ENCODE results near the gene ZFC3H1. TPM values are rescaled to one million over a fixed set of nuclear protein-coding genes. Genes with fewer than 3 reads are reported as not detected.
A peak's percentile ranks its signal among the peaks of the same experiment; 100 is the strongest.

Gene ZFC3H1
- total and polyA plus RNA-seq, 9 of the 15 experiments (the other 6 are each of a cell fraction or from before 2014, with no cell fraction given), result 14.8 to 80.5 (median 22.1) TPM

GRCh38 chr12:71671816-71672215 is 8.2 kb upstream of the ZFC3H1 start (continued):
- TF ChIP-seq RFX7 (CRISPR knock-in tag; IDR thresholded peaks at IDR 0.05) (no peak), LEF1 (IDR thresholded peaks at IDR 0.05) (0 out of 2 replicates have a peak, but pooled peaks have one; percentile 14), EHMT2 (IDR thresholded peaks at IDR 0.05) (no peak), ZNF197 (CRISPR knock-in tag; IDR thresholded peaks at IDR 0.05; ENCODE audit: low read depth) (no peak), ZNF561 (CRISPR knock-in tag; conservative IDR thresholded peaks at IDR 0.05) (no peak), HEY1 (CRISPR knock-in tag; IDR thresholded peaks at IDR 0.05; ENCODE audit: borderline replicate concordance) (no peak), SRSF7 (optimal IDR thresholded peaks at IDR 0.05; ENCODE audit: low read depth, low read length) (no peak), ZNF778 (CRISPR knock-in tag; IDR thresholded peaks at IDR 0.05) (no peak), ZNF77 (CRISPR knock-in tag; IDR thresholded peaks at IDR 0.05) (no peak), EP400 (IDR thresholded peaks at IDR 0.05) (no peak), CXXC5 (CRISPR knock-in tag; IDR thresholded peaks at IDR 0.05) (no peak), ZNF764 (CRISPR knock-in tag; IDR thresholded peaks at IDR 0.05; ENCODE audit: low read depth) (no peak), ELK1 (CRISPR knock-in tag; IDR thresholded peaks at IDR 0.05) (no peak), HNRNPUL1 (IDR thresholded peaks at IDR 0.05; ENCODE audit: low read length) (no peak), ZC3H8 (IDR thresholded peaks at IDR 0.05) (no peak), ZKSCAN1 (IDR thresholded peaks at IDR 0.05; ENCODE audit: low read depth, low read length) (no peak), ETV1 (tag; conservative IDR thresholded peaks at IDR 0.05; ENCODE audit: low read depth) (no peak), STAT5B (CRISPR knock-in tag; IDR thresholded peaks at IDR 0.05) (no peak)
- TF ChIP-seq, protein P1, sequence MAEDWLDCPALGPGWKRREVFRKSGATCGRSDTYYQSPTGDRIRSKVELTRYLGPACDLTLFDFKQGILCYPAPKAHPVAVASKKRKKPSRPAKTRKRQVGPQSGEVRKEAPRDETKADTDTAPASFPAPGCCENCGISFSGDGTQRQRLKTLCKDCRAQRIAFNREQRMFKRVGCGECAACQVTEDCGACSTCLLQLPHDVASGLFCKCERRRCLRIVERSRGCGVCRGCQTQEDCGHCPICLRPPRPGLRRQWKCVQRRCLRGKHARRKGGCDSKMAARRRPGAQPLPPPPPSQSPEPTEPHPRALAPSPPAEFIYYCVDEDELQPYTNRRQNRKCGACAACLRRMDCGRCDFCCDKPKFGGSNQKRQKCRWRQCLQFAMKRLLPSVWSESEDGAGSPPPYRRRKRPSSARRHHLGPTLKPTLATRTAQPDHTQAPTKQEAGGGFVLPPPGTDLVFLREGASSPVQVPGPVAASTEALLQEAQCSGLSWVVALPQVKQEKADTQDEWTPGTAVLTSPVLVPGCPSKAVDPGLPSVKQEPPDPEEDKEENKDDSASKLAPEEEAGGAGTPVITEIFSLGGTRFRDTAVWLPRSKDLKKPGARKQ (CRISPR knock-in tag; IDR thresholded peaks at IDR 0.05), result no peak
- TF ChIP-seq, protein P2, sequence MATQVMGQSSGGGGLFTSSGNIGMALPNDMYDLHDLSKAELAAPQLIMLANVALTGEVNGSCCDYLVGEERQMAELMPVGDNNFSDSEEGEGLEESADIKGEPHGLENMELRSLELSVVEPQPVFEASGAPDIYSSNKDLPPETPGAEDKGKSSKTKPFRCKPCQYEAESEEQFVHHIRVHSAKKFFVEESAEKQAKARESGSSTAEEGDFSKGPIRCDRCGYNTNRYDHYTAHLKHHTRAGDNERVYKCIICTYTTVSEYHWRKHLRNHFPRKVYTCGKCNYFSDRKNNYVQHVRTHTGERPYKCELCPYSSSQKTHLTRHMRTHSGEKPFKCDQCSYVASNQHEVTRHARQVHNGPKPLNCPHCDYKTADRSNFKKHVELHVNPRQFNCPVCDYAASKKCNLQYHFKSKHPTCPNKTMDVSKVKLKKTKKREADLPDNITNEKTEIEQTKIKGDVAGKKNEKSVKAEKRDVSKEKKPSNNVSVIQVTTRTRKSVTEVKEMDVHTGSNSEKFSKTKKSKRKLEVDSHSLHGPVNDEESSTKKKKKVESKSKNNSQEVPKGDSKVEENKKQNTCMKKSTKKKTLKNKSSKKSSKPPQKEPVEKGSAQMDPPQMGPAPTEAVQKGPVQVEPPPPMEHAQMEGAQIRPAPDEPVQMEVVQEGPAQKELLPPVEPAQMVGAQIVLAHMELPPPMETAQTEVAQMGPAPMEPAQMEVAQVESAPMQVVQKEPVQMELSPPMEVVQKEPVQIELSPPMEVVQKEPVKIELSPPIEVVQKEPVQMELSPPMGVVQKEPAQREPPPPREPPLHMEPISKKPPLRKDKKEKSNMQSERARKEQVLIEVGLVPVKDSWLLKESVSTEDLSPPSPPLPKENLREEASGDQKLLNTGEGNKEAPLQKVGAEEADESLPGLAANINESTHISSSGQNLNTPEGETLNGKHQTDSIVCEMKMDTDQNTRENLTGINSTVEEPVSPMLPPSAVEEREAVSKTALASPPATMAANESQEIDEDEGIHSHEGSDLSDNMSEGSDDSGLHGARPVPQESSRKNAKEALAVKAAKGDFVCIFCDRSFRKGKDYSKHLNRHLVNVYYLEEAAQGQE (IDR thresholded peaks at IDR 0.05; ENCODE audit: borderline replicate concordance), result peak; percentile 35
- TF ChIP-seq, protein P2 (CRISPR knock-in tag; IDR thresholded peaks at IDR 0.05; ENCODE audit: low read depth), result no peak

All from K562 (cell line).